HG03439 (cell line): ENCODE measurements around the gene TAPBPL.
A peak's percentile ranks its signal among the peaks of the same experiment; 100 is the strongest.
"Not testable (repeated sequence)": the region's sequence is repeated elsewhere in the genome, so short reads cannot be mapped to it uniquely, and the experiment has no call there.

ENCODE experiments used
- ATAC-seq: cut with Tn5 transposase; IDR thresholded peaks from one replicate; pipeline ENCODE4 v1.9.1; 2021; ENCODE audit warnings: mild to moderate bottlenecking, moderate library complexity; ENCODE audit not compliant: unreplicated experiment

TAPBPL gene

GRCh38 chr12:6462234-6462995 lies 10.6 kb downstream of the TAPBPL start:
- ATAC-seq: no peak

GRCh38 chr12:6463216-6463615 lies 11.4 kb downstream of the TAPBPL start:
- no peak for ATAC-seq

- no peak for ATAC-seq
Measured at GRCh38 chr12:6463858-6464257, 12.0 kb downstream of the TAPBPL start.

GRCh38 chr12:6464531-6464930 lies 12.7 kb downstream of the TAPBPL start:
- no peak for ATAC-seq

GRCh38 chr12:6465467-6466183 lies 13.8 kb downstream of the TAPBPL start:
- no peak for ATAC-seq

GRCh38 chr12:6466184-6466573 lies 14.3 kb downstream of the TAPBPL start:
- ATAC-seq: no peak

- not testable (repeated sequence) for ATAC-seq
Measured at GRCh38 chr12:6466751-6467150, 14.9 kb downstream of the TAPBPL start.

DNA sequence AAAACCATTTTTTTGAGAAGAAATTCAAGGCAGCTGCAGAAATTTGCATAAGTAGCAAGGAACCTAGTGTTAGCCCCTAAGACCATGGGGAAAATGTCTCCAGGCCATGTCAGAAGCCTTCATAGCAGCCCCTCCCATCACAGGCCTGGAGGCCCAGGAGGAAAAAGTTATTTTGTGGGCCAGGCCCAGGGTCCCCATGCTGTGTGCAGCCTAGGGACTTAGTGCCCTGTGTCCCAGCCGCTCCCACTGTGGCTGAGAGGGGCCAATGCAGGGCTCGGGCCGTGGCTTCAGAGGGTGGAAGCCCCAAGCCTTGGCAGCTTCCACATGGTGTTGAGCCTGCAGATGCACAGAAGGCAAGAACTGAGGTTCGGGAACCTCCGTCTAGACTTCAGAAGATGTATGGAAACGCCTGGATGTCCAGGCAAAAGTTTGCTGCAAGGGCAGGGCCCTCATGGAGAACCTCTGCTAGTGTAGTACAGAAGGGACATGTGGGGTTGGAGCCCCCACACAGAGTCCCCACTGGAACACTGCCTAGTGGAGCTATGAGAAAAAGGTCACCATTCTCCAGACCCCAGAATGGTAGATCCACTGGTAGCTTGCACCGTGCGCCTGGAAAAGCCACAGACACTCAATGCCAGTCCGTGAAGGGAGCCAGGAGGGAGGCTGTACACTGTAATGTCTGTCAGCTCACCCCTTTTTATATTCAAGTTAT lies 15.9 kb downstream of the TAPBPL start:
- ATAC-seq: not testable (repeated sequence)

- no peak for ATAC-seq
Measured at GRCh38 chr12:6468283-6468575, 16.4 kb downstream of the TAPBPL start.

- ATAC-seq: no peak
Measured at GRCh38 chr12:6469092-6469491, 17.2 kb downstream of the TAPBPL start.

DNA sequence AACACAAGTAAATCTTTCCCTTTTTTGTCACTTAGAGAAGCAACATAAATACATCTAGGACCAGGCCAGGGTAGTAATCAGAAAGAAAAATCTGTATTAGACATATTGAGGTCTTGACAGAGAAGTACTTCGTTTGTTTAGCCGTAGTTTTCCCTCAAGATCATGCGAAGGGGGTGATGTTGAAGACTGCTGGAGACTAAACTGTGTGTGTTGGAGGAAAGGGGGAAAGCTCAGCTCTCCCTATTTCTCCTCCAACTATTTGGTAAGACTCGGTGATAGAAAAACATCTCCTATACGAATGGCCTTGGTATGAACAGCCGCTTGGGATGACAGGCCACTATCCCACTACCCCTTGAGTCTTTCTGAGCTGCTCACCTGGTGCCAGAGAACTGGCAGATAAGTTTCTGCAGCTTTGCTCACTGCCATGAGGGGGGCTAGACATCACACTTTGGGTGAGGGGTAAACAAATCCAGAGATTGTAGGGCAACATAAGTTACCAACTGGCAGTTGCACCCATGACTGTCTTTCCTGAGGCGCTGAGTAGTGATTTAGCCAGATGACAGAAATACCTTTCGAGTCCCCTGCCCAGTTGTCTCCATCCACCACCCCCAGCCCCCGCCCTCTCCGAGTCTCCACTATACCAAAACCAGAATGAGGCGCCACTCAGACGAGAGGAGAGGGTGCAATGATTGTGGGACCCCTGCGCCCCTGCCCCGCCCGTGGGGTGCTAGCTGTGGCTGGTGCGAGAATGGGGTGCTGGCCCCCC lies 17.9 kb downstream of the TAPBPL start:
- ATAC-seq: no peak

GRCh38 chr12:6470375-6471163 lies 18.7 kb downstream of the TAPBPL start, which contains the start of gene VAMP1:
Gene VAMP1, minus strand, starts transcription at chr12:6470677. Its CDS starts 146 bp downstream, at chr12:6470531.
- ATAC-seq: peak; percentile 92

- no peak for ATAC-seq
Measured at GRCh38 chr12:6471989-6472360, 20.1 kb downstream of the TAPBPL start.

DNA sequence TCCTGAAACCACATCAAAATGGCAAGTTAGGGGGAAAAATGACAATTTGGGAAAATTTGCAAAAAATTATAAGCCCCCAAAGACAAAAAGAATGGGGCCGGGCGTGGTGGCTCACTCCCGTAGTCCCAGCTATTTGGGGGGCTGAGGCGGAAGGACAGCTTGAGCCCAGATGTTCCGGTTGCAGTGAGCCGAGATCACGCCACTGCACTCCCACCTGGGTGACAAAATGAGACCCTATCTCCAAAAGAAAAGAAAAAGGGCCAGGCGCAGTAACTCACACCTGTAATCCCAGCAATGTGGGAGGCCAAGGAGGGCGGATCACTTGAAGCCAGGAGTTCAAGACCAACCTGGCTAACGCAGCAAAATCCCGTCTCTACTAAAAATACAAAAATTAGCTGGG lies 20.6 kb downstream of the TAPBPL start:
- no peak for ATAC-seq

DNA sequence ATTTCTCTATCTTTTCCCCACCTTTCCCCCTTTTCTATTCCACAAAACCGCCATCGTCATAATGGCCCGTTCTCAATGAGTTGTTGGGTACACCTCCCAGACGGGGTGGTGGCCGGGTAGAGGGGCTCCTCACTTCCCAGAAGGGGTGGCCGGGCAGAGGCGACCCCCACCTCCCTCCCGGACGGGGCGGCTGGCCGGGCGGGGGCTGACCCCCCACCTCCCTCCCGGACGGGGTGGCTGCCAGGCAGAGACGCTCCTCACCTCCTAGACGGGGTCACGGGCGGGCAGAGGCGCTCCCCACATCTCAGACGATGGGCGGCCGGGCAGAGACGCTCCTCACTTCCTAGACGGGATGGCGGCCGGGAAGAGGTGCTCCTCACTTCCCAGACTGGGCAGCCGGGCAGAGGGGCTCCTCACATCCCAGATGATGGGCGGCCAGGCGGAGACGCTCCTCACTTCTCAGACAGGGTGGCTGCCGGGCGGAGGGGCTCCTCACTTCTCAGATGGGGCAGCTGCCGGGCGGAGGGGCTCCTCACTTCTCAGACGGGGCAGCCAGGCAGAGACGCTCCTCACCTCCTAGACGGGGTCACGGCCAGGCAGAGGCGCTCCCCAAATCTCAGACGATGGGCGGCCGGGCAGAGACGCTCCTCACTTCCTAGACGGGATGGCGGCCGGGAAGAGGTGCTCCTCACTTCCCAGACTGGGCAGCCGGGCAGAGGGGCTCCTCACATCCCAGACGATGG lies 23.6 kb downstream of the TAPBPL start:
- ATAC-seq: not testable (repeated sequence)

GRCh38 chr12:6476489-6476888 lies 24.6 kb downstream of the TAPBPL start:
- no peak for ATAC-seq

DNA sequence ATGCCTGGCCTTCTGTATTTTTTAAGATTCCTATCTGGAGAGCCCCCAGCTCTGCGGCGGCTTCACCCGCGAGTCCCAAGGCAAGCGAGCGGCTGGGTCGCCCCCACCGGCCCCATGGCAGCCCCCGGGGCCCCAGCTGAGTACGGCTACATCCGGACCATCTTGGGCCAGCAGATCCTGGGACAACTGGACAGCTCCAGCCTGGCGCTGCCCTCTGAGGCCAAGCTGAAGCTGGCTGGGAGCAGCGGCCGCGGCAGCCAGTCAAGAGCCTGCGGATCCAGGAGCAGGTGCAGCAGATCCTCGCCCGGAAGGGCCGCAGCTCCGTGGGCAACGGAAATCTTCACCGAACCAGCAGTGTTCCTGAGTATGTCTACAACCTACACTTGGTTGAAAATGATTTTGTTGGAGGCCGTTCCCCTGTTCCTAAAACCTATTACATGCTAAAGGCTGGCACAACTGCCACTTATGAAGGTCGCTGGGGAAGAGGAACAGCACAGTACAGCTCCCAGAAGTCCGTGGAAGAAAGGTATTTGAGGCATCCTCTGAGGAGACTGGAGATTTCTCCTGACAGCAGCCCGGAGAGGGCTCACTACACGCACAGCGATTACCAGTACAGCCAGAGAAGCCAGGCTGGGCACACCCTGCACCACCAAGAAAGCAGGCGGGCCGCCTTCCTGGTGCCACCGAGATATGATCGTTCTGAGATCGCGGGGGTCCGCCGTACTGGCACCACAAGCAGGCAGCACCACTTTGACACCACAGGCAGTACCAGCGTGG lies 25.9 kb downstream of the TAPBPL start:
- ATAC-seq: not testable (repeated sequence)

GRCh38 chr12:6478416-6478815 lies 26.6 kb downstream of the TAPBPL start:
- no peak for ATAC-seq

DNA sequence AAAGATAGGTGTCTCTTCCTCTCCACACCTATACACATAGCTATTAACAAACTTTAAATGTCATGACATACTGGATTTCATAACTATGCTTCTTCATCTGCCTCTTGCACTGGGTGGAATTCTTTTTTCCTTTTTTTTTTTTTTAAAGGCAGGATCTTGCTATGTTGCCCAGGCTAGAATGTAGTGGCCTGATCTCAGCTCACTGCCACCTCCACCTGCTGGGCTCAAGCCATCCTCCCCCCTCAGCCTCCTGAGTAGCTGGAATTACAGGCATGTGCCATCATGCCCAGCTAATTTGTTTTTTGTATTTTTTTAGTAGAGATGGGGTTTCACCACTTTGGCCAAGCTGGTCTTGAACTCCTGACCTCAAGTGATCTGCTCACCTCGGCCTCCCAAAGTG lies 36.4 kb downstream of the TAPBPL start:
- no peak for ATAC-seq
